H1 (cell line): ENCODE data around the gene WIPF3. TPM values are rescaled to one million over a fixed set of nuclear protein-coding genes. Genes with fewer than 3 reads are reported as not detected.

ENCODE experiments used
- BCL11A ChIP-seq, 2 experiments: IDR thresholded peaks; one replicate each; pipeline ENCODE4 v1.6.1; 2011; ENCODE audit warnings: low read depth in 2 of 2, low read length in 2 of 2, mild to moderate bottlenecking in 2 of 2
- CBX5 ChIP-seq: fragments of 300-800, 300-1000 bp; sonication (generic); IDR thresholded peaks from 2 replicates; pipeline ENCODE4 v1.7.1; 2016; ENCODE audit warnings: antibody characterized with exemption, low read length, low read depth
- CHD1 ChIP-seq: IDR thresholded peaks from 2 replicates; pipeline ENCODE4 v1.6.1; 2012; ENCODE audit warnings: low read depth, low read length, improper control_type of control experiment
- CTBP2 ChIP-seq: IDR thresholded peaks from 2 replicates; pipeline ENCODE4 v1.7.0; 2011; ENCODE audit warnings: borderline replicate concordance, mild to moderate bottlenecking, moderate library complexity, mixed read lengths, low read length; ENCODE audit not compliant: insufficient read depth, insufficient read length
- RXRA ChIP-seq: IDR thresholded peaks from 2 replicates; pipeline ENCODE4 v1.6.1; 2011; ENCODE audit warnings: low read depth, mild to moderate bottlenecking, low read length, moderate library complexity; ENCODE audit not compliant: insufficient read depth
- SAP30 ChIP-seq: fragments of 300-600 bp; sonication (generic); IDR thresholded peaks from 2 replicates; pipeline ENCODE4 v1.7.1; 2012; ENCODE audit warnings: low read length, moderate library complexity, mild to moderate bottlenecking, inconsistent platforms; ENCODE audit not compliant: insufficient read depth, insufficient replicate concordance
- TBP ChIP-seq: IDR thresholded peaks from 2 replicates; pipeline ENCODE4 v1.6.1; 2011; ENCODE audit warnings: low read depth, low read length, improper control_type of control experiment
- polyA plus RNA-seq, 7 experiments: library from polyadenylated mRNA; depleted of rRNA in 3 of 7; stranded (reverse) in 5 of 7; unstranded in 2 of 7; fragments of >200 nt in 5 of 7; fragments of 200-250 nt in 2 of 7; gene quantifications; 1 replicate in 5 of 7; 2 replicates in 1 of 7; 4 replicates in 1 of 7; pipeline versions ENCODE4 v1.2.1 to v1.2.3, GENCODE V29; 2011 to 2013; ENCODE audit warnings: missing spikeins in 2 of 7, mixed read lengths in 2 of 7
- total RNA-seq: library from RNA; stranded (reverse); fragmentation: NEBNext Ultra II Directional; extraction: Animal tissue kit (Norgen Biotek cat#: 25700); gene quantifications from 2 replicates; pipeline ENCODE4 v1.2.1, GENCODE V29; 2021
- TF ChIP-seq, protein P1 (sequence below): fragments of 300-600 bp; sonication (generic); IDR thresholded peaks from 2 replicates; pipeline ENCODE4 v1.7.1; 2012; ENCODE audit warnings: low read length, moderate library complexity, mild to moderate bottlenecking, inconsistent platforms; ENCODE audit not compliant: insufficient replicate concordance
- TF ChIP-seq, protein P2 (sequence below): IDR thresholded peaks from 2 replicates; pipeline ENCODE4 v1.6.1; 2012; ENCODE audit warnings: inconsistent platforms
- TF ChIP-seq, protein P3 (sequence below): IDR thresholded peaks from 2 replicates; pipeline ENCODE4 v1.6.1; 2011; ENCODE audit warnings: low read length, improper control_type of control experiment

WIPF3 gene
- total and polyA plus RNA-seq, 2 of the 8 experiments (the other 6 are each of a cell fraction or from before 2014, with no cell fraction given), result 5.0 to 12.1 TPM

DNA sequence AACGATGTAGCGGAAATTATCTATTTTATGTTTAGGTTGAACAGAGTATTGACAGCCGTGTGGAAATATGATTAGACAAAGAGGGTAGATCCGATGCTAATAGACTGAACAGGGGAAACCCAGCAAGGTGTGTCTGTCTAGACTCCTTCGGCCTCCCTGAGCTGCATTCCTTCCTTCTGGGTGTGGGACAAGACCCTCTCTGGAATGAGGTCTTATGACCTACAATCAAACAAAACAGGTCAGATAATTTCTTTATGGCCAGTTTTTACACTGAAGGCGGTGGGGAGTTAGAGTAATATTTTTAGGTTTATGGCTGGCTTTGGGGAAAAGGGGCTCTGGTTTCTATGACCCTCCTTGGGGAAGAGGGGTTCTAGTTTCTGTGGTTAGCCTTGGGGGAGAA lies 41.2 kb downstream of the WIPF3 start (continued):
- TF ChIP-seq, protein P1, sequence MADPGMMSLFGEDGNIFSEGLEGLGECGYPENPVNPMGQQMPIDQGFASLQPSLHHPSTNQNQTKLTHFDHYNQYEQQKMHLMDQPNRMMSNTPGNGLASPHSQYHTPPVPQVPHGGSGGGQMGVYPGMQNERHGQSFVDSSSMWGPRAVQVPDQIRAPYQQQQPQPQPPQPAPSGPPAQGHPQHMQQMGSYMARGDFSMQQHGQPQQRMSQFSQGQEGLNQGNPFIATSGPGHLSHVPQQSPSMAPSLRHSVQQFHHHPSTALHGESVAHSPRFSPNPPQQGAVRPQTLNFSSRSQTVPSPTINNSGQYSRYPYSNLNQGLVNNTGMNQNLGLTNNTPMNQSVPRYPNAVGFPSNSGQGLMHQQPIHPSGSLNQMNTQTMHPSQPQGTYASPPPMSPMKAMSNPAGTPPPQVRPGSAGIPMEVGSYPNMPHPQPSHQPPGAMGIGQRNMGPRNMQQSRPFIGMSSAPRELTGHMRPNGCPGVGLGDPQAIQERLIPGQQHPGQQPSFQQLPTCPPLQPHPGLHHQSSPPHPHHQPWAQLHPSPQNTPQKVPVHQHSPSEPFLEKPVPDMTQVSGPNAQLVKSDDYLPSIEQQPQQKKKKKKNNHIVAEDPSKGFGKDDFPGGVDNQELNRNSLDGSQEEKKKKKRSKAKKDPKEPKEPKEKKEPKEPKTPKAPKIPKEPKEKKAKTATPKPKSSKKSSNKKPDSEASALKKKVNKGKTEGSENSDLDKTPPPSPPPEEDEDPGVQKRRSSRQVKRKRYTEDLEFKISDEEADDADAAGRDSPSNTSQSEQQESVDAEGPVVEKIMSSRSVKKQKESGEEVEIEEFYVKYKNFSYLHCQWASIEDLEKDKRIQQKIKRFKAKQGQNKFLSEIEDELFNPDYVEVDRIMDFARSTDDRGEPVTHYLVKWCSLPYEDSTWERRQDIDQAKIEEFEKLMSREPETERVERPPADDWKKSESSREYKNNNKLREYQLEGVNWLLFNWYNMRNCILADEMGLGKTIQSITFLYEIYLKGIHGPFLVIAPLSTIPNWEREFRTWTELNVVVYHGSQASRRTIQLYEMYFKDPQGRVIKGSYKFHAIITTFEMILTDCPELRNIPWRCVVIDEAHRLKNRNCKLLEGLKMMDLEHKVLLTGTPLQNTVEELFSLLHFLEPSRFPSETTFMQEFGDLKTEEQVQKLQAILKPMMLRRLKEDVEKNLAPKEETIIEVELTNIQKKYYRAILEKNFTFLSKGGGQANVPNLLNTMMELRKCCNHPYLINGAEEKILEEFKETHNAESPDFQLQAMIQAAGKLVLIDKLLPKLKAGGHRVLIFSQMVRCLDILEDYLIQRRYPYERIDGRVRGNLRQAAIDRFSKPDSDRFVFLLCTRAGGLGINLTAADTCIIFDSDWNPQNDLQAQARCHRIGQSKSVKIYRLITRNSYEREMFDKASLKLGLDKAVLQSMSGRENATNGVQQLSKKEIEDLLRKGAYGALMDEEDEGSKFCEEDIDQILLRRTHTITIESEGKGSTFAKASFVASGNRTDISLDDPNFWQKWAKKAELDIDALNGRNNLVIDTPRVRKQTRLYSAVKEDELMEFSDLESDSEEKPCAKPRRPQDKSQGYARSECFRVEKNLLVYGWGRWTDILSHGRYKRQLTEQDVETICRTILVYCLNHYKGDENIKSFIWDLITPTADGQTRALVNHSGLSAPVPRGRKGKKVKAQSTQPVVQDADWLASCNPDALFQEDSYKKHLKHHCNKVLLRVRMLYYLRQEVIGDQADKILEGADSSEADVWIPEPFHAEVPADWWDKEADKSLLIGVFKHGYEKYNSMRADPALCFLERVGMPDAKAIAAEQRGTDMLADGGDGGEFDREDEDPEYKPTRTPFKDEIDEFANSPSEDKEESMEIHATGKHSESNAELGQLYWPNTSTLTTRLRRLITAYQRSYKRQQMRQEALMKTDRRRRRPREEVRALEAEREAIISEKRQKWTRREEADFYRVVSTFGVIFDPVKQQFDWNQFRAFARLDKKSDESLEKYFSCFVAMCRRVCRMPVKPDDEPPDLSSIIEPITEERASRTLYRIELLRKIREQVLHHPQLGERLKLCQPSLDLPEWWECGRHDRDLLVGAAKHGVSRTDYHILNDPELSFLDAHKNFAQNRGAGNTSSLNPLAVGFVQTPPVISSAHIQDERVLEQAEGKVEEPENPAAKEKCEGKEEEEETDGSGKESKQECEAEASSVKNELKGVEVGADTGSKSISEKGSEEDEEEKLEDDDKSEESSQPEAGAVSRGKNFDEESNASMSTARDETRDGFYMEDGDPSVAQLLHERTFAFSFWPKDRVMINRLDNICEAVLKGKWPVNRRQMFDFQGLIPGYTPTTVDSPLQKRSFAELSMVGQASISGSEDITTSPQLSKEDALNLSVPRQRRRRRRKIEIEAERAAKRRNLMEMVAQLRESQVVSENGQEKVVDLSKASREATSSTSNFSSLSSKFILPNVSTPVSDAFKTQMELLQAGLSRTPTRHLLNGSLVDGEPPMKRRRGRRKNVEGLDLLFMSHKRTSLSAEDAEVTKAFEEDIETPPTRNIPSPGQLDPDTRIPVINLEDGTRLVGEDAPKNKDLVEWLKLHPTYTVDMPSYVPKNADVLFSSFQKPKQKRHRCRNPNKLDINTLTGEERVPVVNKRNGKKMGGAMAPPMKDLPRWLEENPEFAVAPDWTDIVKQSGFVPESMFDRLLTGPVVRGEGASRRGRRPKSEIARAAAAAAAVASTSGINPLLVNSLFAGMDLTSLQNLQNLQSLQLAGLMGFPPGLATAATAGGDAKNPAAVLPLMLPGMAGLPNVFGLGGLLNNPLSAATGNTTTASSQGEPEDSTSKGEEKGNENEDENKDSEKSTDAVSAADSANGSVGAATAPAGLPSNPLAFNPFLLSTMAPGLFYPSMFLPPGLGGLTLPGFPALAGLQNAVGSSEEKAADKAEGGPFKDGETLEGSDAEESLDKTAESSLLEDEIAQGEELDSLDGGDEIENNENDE, result no peak
- TF ChIP-seq TBP (no peak), SAP30 (no peak), RXRA (no peak), CHD1 (no peak), BCL11A (IDR thresholded peaks at IDR 0.05; ENCODE audit: low read depth in 2 of 2, low read length in 2 of 2) (no peak), CTBP2 (no peak), CBX5 (no peak)
- TF ChIP-seq, protein P2, sequence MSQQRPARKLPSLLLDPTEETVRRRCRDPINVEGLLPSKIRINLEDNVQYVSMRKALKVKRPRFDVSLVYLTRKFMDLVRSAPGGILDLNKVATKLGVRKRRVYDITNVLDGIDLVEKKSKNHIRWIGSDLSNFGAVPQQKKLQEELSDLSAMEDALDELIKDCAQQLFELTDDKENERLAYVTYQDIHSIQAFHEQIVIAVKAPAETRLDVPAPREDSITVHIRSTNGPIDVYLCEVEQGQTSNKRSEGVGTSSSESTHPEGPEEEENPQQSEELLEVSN, result no peak
- TF ChIP-seq, protein P3, sequence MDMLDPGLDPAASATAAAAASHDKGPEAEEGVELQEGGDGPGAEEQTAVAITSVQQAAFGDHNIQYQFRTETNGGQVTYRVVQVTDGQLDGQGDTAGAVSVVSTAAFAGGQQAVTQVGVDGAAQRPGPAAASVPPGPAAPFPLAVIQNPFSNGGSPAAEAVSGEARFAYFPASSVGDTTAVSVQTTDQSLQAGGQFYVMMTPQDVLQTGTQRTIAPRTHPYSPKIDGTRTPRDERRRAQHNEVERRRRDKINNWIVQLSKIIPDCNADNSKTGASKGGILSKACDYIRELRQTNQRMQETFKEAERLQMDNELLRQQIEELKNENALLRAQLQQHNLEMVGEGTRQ, result no peak
